EL (cell line): ENCODE results near the gene TTYH3.
A peak's percentile ranks its signal among the peaks of the same experiment; 100 is the strongest.

ENCODE experiments used
- DNase-seq: peaks from one replicate; pipeline ENCODE4 v3.0.0-alpha.2; 2016

TTYH3 gene

GRCh38 chr7:2649991-2650390 is 18.2 kb downstream of the TTYH3 start:
- DNase-seq = no peak

GRCh38 chr7:2650451-2650850 is 18.7 kb downstream of the TTYH3 start:
- peak; percentile 38 for DNase-seq

- DNase-seq = no peak
Measured at GRCh38 chr7:2651336-2651735, 19.6 kb downstream of the TTYH3 start.

- DNase-seq = no peak
Measured at GRCh38 chr7:2651847-2652735, 20.3 kb downstream of the TTYH3 start.

GRCh38 chr7:2652736-2653060 is 20.9 kb downstream of the TTYH3 start:
- no peak for DNase-seq

GRCh38 chr7:2654059-2654458 is 22.3 kb downstream of the TTYH3 start:
- DNase-seq = no peak

- no peak for DNase-seq
Measured at GRCh38 chr7:2655870-2656614, 24.3 kb downstream of the TTYH3 start.

- DNase-seq = no peak
Measured at GRCh38 chr7:2657208-2657607, 25.4 kb downstream of the TTYH3 start.

- DNase-seq = no peak
Measured at GRCh38 chr7:2657920-2658671, 26.3 kb downstream of the TTYH3 start.

GRCh38 chr7:2658941-2659340 is 27.2 kb downstream of the TTYH3 start:
- DNase-seq = no peak

- DNase-seq = no peak
Measured at GRCh38 chr7:2659556-2660358, 28.0 kb downstream of the TTYH3 start.

GRCh38 chr7:2660359-2661095 is 28.7 kb downstream of the TTYH3 start:
- DNase-seq = no peak

- DNase-seq = no peak
Measured at GRCh38 chr7:2661096-2661449, 29.3 kb downstream of the TTYH3 start.

GRCh38 chr7:2661602-2662272 is 30.0 kb downstream of the TTYH3 start:
- no peak for DNase-seq

GRCh38 chr7:2662273-2663120 is 30.7 kb downstream of the TTYH3 start:
- DNase-seq = no peak

- DNase-seq = no peak
Measured at GRCh38 chr7:2663121-2663886, 31.5 kb downstream of the TTYH3 start.

GRCh38 chr7:2663960-2664359 is 32.2 kb downstream of the TTYH3 start:
- no peak for DNase-seq

- no peak for DNase-seq
Measured at GRCh38 chr7:2665359-2665791, 33.6 kb downstream of the TTYH3 start.

GRCh38 chr7:2666155-2666554 is 34.4 kb downstream of the TTYH3 start:
- no peak for DNase-seq
